GM12892 (cell line): ENCODE data around the gene MRPL58.

Experiments
- POLR2AphosphoS5 ChIP-seq: IDR thresholded peaks from 2 replicates; pipeline ENCODE4 v1.6.1; 2011; ENCODE audit warnings: low read depth, low read length, control low read depth
- TAF1 ChIP-seq: IDR thresholded peaks from 2 replicates; pipeline ENCODE4 v1.6.1; 2011; ENCODE audit warnings: low read depth, mild to moderate bottlenecking, control low read depth, low read length, borderline replicate concordance

DNA sequence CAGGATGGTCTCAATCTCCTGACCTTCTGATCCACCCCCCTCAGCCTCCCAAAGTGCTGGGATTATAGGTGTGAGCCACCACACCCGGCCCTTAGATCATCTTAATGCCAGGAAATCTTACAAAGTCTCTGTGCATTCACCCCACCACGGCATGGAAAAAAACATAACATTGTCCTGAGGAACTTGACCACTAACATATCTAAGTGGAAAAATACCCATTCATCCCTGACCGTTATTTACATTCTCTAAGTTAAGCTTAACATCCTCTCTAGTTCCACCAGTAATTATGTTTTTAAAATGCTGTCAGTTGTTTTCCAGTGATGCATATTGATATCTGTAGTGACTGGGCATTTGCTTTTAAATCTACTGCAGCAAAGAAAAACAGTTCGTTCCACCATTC lies 36.5 kb upstream of the MRPL58 start:
- TF ChIP-seq POLR2AphosphoS5 (no peak), TAF1 (no peak)
